Cerebellar cortex (tissue), 1 donor: Measurements from ENCODE around the gene CIROP.

Source experiments
- DNase-seq: peaks from one replicate; pipeline ENCODE4 v3.0.0-alpha.2; 2015; ENCODE audit warnings: low spot score

Gene CIROP, protein sequence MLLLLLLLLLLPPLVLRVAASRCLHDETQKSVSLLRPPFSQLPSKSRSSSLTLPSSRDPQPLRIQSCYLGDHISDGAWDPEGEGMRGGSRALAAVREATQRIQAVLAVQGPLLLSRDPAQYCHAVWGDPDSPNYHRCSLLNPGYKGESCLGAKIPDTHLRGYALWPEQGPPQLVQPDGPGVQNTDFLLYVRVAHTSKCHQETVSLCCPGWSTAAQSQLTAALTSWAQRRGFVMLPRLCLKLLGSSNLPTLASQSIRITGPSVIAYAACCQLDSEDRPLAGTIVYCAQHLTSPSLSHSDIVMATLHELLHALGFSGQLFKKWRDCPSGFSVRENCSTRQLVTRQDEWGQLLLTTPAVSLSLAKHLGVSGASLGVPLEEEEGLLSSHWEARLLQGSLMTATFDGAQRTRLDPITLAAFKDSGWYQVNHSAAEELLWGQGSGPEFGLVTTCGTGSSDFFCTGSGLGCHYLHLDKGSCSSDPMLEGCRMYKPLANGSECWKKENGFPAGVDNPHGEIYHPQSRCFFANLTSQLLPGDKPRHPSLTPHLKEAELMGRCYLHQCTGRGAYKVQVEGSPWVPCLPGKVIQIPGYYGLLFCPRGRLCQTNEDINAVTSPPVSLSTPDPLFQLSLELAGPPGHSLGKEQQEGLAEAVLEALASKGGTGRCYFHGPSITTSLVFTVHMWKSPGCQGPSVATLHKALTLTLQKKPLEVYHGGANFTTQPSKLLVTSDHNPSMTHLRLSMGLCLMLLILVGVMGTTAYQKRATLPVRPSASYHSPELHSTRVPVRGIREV

DNA sequence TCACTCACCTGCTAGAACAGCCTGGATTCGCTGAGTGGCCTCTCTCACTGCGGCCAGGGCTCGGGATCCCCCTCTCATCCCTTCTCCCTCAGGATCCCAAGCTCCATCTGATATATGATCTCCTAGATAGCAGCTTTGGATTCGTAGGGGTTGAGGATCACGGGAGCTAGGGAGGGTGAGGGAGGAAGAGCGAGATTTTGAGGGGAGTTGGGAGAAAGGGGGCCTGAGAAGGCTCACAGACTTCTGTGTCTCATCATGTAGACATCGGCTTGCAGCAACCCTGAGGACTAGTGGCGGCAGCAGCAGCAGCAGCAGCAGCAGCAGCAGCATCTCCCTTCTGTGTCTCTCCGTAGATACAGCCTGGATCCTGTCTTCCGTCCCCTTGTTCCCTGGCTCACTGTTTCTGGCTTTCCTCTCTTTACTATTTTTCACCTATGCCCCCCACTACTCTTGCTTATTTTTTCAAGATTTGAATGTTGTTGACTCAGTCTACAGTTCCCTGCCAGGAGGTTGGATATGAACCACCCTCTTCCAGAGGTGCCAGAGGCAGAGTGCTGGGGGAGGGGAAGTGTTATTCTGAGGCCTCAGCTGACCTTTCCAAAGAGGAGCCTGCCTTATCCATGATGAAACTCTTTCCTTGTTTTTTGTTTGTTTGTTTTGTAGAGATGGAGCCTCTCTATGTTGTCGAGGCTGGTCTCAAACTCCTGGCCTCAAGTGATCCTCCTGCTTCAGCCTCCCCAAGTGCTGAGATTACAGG lies at the start of gene CIROP:
CIROP (minus strand) TSS at position 399 of the 757 bp plus-strand sequence; CDS start at position 330, 69 bp downstream.
- DNase-seq, result no peak

DNA sequence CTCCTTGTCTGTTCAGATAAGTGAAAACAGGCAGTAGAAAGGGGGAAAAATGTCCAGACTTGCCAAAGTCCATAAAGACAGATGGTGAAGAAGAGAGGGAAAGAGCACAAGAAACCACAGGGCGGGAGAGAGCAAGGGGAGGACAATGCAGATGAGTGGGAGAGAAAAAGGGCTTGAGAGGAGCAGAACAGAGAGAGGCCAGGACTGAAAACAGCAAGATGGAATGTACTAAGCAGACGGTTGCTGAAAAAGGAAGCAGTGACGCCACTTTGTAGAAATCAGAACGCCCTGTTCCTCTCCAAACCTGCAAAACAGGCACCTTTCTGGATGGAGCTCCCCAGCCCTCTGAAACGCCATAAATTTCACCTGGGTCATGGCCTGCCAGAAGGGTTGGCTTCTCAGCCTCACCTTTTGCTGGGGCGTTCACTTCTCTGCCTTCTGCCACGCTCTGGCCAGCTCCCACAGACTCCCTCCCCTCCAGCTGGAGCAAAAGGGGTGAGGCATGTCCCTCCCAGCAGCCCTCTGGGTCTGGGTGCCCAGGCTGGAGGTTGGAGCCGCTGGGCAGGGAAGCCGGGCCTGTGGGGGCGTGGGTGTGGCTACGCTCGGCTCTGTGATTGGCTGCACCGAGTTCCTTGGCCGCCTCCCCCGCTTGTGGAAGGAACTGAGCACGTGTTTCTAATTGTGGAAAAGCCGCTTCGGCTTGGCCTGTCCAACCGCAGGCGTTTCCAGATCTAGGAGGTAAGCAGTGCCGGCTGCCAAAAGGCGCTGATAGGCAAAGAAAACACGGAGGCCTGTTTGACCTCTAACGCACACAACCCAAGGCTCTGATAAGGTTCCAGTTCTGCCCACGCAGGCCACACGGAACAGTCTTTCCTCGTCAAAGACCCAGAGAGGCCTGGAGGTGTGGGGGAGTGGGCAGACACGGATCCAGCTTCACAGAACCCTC lies 49.3 kb upstream of the CIROP start:
- DNase-seq, result peak; percentile 95

DNA sequence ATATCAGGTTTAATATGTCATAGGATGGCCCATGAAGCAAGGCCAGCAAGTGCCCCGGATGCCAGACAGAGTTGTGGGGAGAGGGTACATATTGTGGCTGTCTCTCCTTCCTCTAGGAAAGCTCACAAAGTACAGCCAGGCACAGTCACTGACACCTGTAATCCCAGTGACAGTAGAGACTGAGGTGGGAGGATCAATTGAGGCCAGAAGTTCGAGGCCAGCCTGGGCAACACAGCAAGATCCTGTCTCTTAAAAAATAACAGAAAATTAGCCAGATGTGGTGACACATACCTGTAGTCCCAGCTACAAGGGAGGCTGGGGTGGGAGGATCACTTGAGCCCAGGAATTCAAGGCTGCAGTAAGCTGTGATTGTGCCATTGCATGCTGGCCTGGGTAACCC lies 46.6 kb upstream of the CIROP start:
- no peak for DNase-seq

DNA sequence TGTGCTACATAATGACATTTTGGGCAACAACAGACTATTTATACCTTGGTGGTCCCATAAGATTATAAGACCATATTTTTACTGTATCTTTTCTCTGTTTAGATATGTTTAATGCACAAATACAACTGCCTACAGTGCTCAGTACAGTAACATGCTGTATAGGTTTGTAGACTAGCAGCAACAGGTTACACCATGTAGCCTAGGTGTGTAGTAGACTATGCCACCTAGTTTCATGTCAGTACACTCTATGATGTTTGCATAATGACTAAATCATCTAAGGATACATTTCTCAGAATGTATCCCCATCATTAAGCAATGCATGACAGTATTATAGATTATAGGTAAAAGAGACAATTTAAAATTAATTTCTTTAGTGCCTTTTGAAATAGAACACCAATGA lies 45.0 kb upstream of the CIROP start:
- DNase-seq, result no peak

DNA sequence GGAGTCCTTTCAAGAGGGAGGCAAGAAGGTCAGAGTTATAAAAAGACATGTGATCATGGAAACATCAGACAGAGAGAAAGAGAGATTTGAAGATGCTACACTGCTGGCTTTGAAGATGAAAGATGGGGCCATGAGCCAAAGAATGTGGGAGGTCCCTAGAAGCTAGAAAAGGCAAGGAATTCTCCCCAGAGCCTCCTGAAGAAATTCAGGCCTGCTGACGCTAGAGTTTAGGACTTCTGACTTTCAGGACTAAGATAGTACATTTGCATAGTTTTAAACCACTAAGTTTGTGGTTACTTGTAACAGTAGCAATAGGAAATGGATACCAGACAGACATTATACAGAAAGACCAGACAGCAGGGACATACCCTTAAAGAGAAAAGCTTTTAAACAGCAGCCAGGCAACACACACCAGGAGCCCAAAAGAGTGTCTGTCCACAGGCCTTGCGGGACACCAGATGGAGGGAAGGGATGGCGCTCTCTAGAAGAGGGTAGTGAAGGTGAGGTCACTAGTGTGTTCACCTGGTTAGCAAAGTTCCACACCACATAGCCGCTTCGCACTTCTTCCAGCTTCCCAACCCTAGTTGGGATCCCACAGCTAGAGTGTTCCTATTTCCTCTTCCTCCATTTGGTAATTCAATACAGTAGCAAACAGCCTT lies 43.9 kb upstream of the CIROP start:
- no peak for DNase-seq

DNA sequence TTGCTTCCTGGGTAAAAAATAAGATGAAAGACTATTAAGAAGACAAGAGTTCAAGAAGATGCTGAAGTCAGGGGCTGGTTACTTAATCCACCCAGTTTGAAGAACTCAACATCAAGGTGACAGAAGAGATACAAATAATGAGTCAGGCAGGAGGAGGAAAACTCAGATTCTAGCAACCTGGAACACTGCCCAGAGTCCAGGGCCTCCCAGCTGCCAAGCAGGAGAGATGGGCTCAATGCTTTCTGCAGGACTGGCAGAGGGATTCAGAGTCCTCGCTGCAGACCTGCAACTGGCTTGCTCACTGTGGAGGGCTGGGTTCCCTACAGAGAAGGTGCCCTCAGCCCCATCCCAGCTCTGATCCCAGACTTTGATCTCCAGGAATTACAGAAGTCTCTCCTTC lies 42.9 kb upstream of the CIROP start:
- peak; percentile 78 for DNase-seq

DNA sequence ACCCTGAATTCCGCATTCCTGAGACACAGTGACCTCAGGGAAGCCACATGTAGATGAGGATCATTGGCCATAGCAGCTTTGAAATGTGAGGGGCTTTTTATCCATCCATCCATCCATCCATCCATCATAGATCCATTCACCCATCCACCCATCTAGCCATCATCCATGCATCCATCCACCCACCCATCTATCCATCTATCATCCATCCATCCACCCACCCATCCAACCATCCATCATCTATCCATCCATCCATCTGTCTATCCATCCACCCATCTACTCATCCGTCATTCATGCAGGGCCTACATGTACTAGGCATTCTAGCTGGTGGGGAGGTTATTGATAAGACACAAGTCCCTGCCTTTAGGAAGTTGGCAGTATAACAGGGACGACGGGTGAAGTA lies 42.2 kb upstream of the CIROP start:
- DNase-seq, result no peak

DNA sequence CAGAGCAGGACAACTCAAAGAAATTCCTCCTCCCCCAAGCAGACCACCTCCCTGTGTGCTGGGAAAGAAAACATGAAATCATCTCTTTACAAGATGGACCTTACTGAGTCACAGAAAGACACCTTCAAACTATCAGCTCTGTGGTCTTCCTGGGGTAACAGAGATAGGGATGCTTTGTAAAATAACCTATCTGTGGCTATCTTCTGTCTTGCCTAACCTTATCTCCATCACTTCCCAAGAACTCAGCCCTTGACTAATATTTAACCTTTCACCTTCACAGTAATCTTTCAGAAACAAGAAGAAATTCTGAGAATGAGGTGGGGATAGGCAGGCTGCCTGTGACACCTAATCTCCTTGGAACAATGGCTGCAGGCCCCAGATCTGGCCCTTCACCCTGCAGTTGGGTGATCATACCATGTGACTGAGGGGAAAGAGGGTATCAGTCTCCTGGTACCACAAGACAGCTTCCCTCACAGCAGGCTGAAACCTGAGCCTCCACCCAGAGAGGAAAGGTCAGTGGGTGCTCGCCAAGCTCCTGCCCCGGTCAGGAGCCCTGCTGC lies 41.6 kb upstream of the CIROP start:
- DNase-seq, result no peak

DNA sequence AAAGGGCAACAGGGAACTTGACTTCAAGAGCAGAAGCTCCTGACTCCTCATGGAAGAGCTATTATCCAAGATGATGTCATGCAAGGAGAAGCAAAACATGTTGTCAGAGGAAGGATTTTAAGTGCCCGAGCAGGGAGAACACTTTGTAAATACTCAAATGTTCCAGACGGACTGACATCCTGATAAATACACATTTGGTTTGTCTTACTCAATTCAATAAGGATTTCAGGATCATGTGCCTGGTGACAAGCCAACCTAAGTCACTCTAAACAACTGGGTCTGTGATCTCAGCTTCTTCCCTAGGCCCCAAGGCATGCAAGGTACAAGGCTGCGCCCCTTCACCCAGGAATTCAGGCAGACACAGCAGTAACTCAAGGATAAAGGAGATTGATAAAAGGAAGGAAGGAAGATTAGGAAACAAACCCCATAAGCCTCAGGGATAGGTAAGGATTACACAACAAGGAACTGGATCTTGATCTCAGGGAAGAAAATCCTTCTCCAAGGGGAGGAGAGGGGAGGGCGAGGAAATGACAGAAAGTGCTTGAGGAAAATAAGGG lies 41.1 kb upstream of the CIROP start:
- DNase-seq, result no peak

DNA sequence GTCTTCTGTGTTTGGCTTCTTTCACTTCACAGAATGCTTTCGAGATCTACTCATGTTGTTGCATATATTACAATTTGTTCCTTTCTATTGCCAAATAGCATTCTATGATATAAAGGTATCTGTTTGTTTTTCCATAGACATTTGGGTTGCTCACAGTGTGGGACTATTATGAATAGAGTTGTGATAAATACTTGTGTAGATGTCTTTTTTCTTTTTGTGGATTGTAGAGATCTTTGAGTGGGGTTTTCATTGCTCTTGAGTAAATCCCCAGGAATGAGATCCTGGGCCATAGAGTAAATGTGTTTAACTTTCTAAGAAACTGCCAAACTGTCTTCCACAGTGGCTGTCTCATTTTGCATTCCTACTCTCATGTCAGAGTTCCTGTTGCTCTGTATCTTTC lies 39.1 kb upstream of the CIROP start:
- no peak for DNase-seq

DNA sequence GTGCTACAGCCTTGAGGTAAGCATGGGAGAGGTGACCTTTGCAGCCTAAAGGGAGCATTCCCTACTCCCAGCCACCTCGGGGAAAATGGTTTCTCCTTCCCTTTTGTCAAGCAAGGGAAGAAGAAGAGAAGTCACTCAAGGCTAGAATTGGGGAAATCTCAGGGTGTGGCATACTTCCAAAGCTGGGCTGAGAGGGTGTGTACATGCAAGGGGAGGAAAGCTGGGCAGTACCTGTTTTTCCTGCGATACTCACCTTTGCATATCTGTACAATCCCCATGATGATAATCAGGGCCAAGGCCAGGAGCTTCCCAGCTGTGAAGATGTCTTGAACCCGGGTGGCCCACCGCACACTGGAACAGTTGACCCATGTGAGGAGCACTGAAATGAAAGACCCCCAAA lies 38.0 kb upstream of the CIROP start:
- no peak for DNase-seq

DNA sequence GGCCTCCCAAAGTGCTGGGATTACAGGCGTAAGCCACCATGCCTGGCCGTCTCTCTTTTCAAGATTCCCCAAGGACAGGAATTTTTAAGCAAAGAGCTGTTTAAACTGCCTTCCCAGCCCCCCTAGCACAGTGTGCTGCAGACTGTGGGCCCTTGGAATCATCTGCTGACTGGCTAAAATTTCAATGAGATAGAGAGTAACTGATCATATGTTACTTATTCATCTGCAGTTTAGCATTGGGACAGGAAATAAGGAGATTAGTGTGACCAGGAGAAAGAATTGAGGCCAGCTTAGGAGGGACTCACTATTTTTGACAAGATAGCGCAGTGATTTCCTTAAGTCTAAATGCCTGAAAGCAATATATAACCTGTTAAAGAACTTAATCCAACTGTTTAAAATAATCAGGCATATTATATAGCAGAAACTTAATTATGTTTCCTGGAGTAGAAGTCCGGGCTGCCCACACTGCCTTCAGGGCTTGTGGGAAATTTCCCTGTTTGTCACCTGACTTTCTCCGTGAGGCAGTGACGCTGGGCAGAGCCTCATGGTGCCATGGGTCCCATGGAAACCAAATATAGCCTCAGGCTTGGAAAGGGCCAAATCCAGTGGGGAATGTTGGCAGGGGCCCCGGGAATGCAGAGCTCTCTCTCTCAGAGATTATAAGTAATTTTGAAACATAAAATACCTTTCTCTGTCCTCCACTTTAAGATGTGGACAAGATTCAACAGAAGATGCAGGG lies 37.1 kb upstream of the CIROP start:
- no peak for DNase-seq

DNA sequence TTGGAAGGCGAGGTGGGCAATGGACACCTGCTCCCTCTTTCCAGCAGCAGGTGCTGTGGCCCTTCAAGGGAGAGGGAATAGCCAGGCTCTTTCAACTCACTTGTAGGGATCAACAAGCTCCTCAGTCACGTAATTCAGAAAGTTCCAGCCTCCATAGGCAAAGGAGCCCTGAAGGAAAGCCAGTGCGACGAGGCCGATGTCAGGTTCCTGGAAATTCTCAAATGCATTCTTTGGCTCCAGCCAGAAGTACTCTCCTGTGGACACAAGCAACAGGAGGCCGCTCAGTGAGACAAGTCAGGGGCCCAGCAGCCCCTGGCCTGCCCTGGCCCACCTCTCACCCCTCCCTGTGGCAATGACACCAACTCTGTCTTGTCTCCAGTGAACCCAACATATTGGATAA lies 35.6 kb upstream of the CIROP start:
- DNase-seq, result no peak

DNA sequence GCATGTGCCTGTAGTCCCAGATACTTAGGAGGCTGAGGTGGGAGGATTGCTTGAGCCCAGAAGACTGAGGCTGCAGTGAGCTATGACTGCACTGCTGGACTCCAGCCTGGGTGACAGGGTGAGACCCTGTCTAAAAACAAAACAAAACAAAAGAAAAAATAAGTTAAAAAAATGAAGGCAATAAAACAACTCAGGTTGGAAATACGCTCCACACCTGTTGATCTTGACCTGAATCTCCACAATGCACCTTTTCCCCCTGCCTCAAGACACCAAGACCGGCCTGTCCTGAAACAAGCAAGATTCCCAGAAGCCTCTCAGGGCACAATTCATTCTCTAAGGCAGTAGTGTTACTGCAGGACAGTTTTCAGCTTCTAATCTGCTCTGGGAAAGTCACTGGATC lies 35.1 kb upstream of the CIROP start:
- DNase-seq, result no peak

DNA sequence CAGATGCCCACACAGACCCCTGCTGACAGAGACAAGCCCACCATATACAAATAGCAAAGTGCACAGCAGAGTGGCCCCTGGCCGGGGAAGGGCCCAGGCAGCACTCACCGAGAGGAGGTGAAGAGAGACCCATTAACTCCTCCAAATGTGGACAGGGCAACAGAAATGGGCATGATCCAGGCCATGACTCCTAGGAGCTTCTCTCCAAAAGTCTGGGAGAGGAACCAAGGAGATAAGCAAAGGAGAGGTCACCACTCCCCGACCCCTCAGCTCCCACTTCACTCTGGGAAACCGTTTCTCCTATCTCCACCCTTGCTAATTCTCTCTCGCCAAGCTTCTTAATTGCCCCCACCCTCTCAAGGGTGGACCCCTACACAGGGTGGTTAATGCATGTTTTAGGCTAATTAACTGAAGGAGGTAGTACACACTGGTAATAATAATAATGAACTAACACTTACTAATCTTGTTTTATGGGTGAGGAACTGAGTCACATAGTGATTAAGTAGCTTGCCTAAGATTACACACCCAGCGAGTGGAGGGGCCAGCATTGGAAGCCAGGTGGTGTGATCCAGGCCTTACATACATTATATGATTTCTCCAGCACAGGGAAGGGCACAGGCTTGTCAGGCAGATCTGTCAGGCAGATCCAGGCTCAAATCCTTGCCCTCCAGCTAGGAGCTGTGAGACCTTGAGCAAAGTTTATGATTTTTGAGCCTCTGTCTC lies 33.2 kb upstream of the CIROP start:
- no peak for DNase-seq

DNA sequence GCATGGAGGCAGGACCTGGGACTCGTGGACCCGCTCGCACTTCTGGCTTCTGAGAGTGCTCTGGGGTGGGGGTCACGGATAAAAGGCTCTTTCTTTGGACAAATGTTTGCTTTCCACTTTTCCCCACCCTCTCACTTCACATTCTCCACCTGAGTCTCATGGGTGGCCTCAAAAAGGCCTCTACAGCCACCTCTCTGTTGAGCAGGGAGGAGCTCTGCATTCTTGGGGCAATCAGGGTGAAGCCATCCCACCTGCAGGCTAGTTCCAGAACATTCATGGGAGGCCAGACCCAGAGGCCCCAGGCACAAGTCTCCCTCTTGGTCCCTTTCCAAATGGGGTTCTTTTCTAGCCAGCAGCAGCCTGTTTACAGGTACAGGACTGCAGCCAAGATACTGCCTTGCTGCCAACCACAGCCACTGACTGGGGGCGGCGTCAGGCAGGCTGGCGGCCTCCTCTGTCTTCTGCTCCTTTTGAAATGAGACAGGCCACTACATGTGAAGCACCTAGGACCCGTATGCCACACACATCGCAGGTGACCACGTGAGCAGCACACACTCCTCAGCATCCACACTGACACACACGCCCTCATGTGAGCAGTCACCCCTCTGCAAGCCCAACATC lies 32.5 kb upstream of the CIROP start:
- peak; percentile 52 for DNase-seq

DNA sequence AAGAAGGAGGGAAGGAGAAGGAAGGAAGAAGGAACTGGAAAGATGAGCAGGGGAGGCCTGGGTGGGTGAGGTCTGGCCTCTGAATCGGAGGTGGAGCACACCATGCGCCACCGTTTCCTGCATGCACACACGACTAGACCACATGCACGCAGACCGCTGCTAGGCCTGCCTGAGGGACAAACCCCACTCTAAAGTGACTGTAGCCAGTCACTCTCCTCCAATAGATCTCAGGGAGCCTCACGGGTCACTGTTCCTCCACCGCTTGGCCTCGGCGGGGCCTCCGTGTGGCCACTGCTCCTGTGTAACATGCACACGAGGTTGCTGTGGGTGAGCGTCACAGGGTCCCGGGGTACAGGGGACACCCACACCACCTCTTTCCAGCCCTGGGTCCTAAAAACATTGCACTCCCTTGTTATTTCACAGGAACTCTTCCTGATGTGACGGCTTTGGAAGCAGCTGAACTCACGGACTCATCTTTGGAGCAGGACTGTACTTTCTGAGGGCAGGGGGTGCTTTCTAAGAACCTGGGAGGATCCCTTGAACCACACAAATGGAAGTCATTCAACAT lies 31.9 kb upstream of the CIROP start:
- DNase-seq, result no peak

DNA sequence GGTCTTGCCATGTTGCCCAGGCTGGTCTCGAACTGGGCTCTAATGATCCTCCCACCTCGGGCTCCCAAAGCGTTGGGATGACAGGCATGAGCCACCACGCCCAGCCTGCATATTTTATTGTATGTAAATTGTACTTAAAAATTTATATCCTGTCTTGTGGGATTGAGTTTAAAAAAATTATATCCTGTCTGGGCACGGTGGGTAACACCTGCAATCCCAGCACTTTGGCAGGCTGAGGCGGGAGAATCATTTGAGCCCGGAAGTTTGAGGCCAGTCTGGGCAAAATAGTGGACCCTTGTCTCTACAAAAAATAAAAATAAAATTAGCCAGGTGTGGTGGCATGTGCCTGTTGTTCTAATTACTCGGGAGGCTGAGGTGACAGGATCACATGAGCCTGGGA lies 28.2 kb upstream of the CIROP start:
- no peak for DNase-seq
